RPMI7951 (cell line): ENCODE measurements around the gene INTS3. TPM values are rescaled to one million over a fixed set of nuclear protein-coding genes. Genes with fewer than 3 reads are reported as not detected.
"Not testable (repeated sequence)": the region's sequence is repeated elsewhere in the genome, so short reads cannot be mapped to it uniquely, and the experiment has no call there.

Source experiments
- DNase-seq: peaks from one replicate; pipeline ENCODE4 v3.0.0-alpha.2; 2012; ENCODE audit warnings: low read depth
- total RNA-seq: library from RNA; depleted of rRNA; stranded (reverse); fragments of >200 nt; shearing (Covaris generic); gene quantifications from 2 replicates; pipeline ENCODE4 v1.2.3, GENCODE V29; 2014

INTS3 gene
- total RNA-seq, 1 experiment from 2014 or later: 20.4 TPM

DNA sequence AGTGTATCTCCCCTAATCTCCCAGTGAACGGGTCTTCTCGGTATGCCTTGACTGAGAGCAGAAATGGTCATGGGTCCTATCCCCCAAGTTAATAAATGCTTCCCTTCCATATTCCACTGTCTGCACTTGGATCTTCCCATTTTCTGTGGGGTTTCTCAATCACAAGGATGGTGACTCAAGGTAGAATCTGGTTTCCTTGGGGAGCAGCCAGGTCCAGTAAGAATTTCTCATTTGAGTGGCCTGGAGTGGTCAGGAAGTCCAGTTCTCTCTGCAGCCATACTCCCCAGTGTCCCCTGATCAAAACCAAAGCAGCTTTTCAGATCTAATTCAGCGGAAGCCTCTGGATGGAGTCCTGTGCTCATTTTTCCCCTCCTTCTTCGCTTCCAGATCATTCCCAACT, 32.6 kb downstream of the INTS3 start:
- no peak for DNase-seq

DNA sequence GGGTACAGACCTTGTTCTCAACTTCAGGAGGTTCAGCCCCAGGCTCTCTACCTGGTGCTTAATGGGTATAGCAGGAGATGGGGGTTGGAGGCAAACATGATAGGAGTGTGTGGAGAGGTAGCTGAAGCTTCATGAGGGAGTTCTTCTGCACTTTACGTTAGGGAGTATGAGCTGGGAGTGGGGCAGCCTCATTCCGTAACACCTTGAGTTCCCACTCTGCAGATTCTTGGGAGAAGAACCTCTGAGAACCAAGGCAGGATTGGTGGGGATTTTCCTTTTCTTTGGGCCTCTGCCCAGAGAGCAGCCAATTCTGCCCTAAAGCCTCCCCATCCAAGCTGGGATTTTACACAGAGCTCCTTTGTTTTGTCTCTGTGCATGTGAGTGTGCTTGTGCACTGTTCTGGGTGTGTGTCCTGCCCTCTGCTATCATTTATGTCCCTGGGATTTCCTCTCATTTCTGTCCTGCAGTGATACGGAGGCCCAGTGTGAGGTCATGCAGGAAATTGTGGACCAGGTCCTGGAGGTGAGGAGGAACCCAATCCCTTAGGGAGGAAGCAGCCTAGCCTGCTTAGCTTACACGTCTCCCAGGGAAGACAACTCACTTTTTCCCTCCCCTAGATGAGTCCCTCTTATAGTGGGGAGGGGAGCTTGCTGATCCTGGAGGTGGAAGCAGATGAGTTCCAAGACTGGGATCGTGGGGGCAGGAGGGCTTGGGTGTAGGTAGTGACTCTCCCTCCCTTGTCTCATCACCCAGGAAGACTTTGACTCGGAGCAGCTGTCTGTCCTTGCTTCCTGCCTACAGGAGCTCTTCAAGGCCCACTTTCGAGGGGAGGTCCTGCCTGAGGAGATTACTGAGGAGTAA, 35.7 kb downstream of the INTS3 start:
- DNase-seq: peak; percentile 24

DNA sequence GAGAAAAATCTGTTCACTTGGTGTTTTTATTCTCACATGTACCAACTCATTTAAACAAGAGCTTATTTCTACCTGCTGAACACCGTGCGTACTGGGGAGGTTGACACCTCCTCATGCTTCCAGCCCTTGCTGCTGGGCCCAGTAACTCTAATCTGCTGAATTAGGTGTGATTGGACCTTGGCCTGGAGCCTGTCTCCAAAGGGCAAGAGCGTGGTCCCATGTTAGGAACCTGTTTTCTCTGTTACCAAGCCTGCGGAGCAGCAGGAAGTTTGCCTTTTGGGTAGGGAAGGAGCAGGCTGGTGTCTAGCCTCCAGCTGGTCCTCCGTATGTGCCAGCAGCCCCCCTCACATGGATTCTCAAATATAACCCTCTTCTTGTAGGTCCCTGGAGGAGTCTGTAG, 36.5 kb downstream of the INTS3 start:
- DNase-seq: no peak

DNA sequence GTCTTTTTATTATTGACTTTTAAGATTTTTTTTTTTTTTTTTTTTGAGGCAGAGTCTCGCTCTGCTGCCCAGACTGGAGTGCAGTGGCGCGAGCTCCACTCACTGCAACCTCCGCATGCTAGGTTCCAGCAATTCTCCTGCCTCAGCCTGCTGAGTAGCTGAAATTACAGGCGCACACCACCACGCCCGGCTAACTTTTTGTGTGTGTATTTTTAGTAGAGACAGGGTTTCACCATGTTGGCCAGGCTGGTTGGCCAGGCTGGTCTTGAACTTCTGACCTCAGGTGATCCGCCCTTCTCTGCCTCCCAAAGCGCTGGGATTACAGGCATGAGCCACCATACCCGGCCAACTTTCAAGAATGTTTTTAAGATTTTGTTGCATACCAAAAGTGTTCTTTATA, 38.8 kb downstream of the INTS3 start:
- DNase-seq: not testable (repeated sequence)

DNA sequence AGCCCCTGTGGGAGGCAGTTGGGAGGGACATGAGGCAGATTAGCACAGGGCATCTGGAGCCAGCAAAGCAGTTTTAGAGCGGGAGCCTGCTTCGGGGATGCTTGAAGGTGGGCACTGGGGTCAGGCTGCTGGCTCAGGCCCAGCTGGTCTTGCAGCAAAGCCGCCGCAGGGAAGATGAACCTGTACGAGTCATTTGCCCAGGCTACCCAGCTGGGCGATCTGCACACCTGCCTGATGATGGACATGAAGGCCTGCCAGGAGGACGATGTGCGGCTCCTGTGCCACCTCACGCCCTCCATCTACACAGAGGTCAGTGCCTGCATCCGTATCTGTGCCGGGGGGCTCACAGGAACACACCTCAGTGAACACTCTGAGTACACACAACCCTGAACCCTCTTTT, 39.7 kb downstream of the INTS3 start:
- no peak for DNase-seq

DNA sequence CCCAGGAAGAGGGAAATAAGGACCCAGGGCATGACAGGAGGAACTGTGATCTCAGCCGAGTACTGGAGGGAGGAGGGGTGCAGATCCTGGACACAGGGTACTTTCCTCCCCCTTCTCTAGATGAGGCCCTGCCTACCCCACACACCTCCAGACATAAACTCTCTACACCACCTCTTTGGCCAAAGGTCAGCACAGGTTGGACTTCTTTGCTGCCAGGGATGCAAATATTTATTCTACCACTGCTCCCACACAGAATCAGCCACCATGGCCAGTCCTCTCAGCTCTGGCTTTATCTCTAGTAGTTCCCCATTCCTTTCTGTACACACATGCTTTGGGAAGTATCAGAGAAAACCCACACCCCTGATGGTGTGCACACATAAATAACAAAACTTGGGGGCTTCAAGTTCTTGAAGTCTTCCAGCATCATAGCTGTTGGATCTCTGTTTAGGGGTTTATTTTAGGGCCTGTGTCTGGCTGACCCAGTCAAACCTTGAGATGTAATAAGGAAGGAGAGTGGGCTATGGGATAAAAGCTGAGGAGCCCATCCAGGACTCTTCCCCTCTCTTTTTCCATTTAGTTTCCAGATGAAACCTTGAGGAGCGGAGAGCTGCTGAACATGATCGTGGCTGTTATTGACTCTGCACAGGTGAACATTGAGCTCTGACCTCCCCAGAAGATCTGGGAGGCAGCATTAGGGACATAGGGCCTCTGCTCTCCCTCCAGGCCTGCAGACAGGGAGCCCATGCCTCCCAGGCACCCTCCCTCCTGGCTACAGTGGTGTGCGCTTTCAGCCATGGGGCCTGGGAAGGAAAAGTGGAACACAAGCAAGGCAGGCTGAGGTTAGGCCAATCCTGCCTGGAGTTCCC, 40.7 kb downstream of the INTS3 start:
- no peak for DNase-seq

DNA sequence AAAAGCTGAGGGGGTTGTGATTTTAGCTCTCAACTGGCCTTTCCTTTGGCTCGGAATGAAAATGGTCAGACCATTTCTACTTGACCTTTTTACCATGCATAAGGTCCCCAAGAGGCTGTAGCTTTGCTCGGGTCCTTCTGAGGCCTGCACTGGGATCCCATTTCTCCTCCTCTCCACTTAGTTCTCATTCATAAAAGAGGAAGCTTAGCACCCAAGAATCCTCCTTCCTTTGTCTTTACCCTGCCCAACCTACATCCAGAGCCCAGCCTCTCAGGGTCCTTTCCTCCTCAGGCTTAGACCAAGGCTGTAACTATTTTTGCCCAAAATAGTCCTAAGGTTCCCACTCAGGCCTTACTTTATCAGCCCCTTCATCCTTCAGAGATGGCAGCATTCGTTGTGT, 41.4 kb downstream of the INTS3 start:
- DNase-seq: no peak

DNA sequence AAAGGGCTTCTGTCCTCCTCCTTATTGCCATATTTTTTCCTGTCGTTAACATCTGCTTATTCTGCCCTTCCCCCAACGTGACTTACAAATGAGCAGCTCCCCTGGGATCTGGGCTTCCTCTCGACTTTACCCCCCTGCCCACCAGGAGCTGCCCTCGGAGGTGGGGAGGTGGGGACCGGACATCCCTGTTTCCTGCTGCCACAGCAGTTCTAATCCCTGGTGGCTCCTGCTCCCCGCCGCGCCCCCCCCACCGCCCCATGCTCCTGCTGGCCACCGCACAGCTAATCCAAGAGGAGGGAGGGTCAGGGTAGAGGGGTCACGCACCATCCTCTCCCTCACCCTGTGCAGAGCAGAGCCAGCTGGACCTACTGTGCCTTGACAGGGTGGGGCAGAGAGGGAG, 42.9 kb downstream of the INTS3 start:
- no peak for DNase-seq

DNA sequence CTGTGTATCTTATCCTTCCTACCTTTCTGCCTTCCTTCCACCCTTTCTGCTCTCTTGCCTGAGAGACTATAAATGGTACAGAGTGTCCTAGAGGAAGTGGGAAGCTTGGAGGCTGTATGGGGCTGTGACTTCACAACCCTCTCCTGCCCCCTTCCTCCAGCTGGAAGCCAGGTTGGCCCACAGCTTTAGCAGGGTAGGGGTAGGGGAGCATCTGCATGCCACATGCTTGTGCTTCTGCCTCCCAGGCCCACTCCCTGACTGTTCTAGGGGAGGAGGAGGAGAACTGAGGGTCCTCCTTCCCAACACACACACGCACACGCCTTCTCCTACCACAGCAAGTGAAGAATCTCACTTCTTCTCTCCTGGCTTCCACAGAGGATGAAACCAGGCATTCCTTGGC, 43.4 kb downstream of the INTS3 start:
- DNase-seq: no peak

DNA sequence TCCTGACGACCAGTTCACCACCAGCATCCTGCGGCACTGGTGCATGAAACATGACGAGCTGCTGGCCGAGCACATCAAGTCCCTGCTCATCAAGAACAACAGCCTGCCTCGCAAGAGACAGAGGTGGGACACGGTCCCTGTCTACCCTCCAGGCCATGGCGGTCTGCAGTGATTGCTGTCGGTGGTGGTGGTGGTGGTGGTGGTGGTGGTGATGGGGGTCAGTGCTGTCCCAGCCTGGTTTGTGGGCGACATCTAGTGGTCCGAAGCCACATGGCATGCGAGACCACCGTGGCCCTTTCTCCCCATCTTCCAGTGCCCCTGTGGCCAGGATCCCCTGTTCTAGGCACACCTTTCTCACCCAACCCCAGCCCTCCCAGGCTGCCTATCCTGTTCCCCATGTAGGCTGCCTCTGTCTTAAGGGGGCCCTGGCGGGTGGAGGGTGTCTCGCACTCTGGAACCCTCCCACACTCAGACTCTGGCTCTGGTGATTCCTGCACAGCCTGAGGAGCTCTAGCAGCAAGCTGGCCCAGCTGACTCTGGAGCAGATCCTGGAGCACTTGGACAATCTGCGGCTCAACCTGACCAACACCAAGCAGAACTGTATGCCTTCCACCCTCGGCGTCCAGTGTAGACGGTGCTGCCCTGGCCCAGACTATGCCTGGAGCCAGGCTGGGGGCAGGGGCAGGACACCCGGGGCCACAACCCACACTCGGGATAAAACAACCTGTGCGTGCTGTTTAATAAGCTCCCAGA, 44.2 kb downstream of the INTS3 start:
- no peak for DNase-seq

DNA sequence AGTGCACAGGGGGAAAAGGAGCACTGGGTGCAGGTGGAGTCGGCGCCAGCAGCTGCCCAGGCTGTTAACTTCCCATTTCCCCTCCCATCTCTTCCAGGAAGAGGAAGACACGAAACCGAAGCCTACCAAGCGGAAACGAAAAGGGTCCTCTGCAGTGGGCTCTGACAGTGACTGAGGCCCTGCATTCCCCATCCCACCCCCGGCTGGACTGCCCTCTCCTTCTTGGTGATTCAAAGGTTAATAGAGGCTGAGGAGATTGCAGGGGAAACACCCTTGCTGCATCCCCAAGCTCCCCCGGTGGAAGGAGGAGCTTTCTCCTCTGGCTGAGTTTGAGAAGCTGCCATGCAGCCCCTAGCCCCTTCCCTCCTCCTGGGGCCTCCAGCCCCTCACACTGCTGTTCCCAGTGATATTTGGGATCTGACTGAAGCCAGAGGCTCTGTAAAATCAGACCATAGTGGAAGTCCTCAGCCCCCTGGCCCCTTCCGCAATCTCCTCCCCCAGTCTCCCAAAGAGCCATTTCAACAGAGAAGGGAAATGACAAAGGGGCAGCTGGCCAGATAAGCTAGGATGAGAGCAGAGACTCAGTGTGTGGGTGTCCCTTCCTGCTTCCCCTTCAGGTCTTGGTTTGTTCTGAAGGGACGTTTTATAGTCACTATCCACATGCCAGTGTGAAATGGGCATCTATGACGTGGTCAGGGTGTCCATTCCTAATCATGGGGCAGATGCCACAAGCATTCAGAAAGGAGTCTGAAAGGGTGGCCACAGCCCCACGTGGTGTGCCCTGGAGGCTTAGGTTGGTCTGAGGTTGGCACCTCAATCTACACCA, 45.5 kb downstream of the INTS3 start:
- no peak for DNase-seq

DNA sequence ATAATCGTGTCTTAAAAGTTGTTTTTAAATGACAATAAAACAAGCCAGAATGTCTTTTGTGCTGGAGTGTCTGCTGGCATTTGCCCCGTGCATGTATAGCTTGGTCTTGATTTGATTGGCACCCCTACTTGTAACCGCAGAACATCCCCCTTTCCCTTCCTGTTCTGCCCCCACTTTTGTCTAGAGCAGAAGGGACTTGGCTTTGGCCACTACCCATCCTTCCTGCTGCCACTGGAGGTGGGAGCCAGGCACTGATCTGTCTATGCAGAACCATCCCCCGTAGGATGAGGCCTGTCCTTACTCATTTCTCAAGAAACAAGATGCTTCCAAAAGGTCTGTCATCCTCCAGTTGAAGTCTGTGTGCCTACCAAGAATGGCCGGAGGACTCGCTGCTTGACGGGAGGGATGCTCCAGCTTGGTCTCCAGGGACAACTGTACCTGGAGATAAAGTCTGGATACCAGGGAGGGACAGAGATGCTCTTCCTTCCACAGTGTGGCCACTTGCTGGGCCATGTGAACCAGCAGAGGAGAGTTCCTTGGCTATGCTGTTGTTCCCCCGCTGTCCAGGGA, 46.3 kb downstream of the INTS3 start:
- DNase-seq: no peak

DNA sequence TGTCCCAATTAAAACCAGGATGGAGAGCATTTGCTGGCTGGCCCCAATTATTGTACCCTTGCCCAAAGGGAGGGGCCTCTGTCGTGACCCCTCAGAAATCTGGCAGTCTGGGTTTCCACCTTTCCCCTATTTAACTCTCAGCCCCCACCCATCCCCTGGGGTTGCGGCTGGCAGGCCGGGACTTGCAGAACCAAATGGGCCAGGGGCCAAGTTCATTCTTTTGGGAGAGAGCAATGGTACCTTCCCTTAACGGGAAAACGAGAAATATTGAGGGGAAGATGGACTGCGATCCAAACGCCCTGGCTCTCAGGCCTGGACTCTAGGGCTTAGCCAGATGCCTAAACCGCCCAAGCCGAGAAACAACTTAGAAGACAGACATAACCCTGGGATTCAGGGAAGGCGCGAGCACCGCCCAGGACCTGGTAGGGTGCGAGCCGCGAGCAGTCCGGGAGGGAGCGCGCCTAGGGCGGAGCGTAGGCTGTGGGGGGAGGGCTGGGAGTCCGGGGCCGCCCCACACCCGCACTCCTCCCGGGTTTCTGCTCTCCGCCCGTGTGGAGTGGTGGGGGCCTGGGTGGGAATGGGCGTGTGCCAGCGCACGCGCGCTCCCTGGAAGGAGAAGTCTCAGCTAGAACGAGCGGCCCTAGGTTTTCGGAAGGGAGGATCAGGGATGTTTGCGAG, 47.1 kb downstream of the INTS3 start, which contains the start of gene SLC27A3:
TSS of gene SLC27A3 (plus strand) at position 628 of the 678 bp plus-strand sequence. CDS start 91 bp downstream, outside the sequence.
- peak; percentile 44 for DNase-seq

DNA sequence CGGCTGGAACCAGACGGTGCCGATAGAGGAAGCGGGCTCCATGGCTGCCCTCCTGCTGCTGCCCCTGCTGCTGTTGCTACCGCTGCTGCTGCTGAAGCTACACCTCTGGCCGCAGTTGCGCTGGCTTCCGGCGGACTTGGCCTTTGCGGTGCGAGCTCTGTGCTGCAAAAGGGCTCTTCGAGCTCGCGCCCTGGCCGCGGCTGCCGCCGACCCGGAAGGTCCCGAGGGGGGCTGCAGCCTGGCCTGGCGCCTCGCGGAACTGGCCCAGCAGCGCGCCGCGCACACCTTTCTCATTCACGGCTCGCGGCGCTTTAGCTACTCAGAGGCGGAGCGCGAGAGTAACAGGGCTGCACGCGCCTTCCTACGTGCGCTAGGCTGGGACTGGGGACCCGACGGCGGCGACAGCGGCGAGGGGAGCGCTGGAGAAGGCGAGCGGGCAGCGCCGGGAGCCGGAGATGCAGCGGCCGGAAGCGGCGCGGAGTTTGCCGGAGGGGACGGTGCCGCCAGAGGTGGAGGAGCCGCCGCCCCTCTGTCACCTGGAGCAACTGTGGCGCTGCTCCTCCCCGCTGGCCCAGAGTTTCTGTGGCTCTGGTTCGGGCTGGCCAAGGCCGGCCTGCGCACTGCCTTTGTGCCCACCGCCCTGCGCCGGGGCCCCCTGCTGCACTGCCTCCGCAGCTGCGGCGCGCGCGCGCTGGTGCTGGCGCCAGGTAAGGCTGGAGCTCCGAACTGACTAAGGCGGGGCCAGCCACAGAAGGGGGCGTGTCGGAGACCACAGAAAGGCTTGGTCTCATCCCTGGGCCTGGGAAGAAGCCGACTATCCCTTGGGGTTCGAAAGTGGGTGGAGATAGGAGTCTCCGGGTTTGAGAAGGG, 47.8 kb downstream of the INTS3 start:
- DNase-seq: peak; percentile 54

DNA sequence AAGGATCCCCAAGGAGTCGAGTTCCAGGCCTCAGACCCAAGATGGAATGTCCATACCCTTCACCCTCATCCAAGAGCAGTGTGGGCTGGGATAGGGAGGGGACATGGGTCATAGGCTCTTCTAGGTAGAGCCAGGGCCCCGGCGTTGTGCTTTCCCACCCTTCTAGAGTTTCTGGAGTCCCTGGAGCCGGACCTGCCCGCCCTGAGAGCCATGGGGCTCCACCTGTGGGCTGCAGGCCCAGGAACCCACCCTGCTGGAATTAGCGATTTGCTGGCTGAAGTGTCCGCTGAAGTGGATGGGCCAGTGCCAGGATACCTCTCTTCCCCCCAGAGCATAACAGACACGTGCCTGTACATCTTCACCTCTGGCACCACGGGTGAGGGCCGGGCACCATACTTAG, 48.5 kb downstream of the INTS3 start:
- DNase-seq: no peak

DNA sequence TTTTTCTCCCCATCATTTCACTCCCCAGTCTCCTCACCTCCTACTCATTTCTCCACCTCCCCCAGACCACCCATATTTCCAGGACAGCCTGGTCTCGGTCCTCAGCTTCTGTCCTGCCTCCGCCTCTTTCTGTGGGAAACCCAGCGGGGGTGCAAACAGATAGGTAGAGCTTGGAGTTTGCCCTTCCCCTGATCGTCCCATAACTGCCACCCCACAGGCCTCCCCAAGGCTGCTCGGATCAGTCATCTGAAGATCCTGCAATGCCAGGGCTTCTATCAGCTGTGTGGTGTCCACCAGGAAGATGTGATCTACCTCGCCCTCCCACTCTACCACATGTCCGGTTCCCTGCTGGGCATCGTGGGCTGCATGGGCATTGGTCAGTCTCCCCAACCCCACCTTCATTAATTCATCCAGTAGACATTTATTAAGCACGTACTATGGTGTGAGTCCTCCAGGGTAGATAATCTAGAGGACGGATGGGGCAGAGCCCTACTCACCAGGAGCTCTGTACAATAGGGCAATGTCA, 49.1 kb downstream of the INTS3 start:
- DNase-seq: no peak

DNA sequence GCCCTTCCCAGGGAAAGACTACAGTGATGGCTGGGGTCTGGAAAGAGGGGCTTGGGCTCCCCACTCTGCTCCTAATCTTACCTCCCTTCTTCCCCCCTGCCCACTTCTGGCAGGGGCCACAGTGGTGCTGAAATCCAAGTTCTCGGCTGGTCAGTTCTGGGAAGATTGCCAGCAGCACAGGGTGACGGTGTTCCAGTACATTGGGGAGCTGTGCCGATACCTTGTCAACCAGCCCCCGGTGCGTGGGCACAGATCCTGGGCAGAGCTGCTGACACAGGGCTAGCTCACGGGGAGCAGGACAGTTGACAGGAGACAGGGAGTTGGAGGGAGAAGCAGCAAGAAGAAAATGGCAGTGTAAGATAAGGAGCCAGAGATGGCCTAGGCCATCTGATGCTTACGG, 49.8 kb downstream of the INTS3 start:
- no peak for DNase-seq

DNA sequence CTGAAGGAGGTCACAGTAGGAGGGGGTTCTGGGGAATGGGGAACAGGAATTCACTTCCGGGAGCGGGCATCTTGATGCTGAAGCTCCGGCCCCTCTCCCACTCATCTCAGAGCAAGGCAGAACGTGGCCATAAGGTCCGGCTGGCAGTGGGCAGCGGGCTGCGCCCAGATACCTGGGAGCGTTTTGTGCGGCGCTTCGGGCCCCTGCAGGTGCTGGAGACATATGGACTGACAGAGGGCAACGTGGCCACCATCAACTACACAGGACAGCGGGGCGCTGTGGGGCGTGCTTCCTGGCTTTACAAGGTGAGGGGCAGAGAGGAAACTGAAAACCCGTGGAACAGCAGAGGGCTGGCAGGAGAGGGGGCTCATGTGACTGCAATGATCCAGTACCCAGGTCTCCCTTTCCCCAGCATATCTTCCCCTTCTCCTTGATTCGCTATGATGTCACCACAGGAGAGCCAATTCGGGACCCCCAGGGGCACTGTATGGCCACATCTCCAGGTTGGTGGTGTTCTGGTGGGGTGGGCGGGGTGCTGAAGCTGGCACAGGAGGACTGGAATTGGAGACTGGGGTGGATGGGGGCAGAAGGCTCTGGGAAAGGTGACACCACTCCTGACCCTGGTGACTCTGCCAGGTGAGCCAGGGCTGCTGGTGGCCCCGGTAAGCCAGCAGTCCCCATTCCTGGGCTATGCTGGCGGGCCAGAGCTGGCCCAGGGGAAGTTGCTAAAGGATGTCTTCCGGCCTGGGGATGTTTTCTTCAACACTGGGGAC, 50.4 kb downstream of the INTS3 start:
- DNase-seq: no peak
